Measurements from ENCODE around the gene PALLD. TPM values are rescaled to one million over a fixed set of nuclear protein-coding genes. Genes with fewer than 3 reads are reported as not detected.

Gene PALLD
- polyA plus RNA-seq, 1 donor (not counting 4 experiments of a cell fraction or from before 2014, with no cell fraction given) = 136 TPM

DNA sequence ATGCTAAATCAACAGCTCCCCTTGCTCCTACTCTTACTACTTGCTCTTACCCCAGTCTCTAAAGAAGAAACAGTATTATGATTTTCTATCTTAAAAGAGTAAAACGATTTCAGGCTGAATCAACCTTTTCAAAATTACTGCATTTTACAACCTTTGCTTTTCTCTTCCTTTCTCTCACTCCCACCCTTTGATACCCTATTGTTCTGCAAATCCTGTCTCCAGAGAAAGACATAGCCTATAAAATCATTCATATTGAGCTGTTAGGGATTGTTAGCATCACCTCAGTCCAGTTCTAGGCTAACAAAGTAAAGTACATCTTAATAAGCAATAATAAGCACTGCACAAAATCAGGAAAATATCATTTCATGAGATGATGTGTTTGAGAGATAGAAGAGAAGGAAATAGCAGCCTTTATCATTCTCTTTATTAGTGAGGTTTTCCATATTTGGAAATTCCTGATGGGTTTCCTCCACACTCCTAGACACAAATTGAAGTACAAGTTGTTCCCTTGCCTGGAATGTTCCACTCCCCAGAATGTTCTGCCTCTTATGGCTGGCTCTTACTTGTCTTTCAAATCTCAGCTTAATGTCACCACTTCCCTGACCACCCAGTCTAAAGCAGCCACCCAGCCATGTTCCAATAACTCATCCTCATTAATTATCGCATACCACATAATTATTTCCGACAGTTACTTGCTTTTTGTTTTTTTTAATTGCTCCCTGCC, 219.7 kb downstream of the PALLD start:
- H3K4me3 ChIP-seq (ENCODE audit: control insufficient read depth in 2 of 3, extremely low read depth in 1 of 3, insufficient read depth in 2 of 3, low read depth in 1 of 3, low read length in 3 of 3) = no peak overlapping the region
- H3K27ac ChIP-seq (ENCODE audit: control insufficient read depth, insufficient read depth, low read length) = no peak overlapping the region
- no peak overlapping the region for H3K9ac ChIP-seq (ENCODE audit: control insufficient read depth, extremely low read depth, insufficient read depth, low read length)
- no peak for TF ChIP-seq EZH2 (IDR thresholded peaks at IDR 0.05; ENCODE audit: low read length)
- no peak for TF ChIP-seq CTCF (optimal IDR thresholded peaks at IDR 0.05 in 1 of 3, IDR thresholded peaks at IDR 0.05 in 1 of 3, conservative IDR thresholded peaks at IDR 0.05 in 1 of 3; ENCODE audit: extremely low read depth in 1 of 3, insufficient read depth in 2 of 3, low read length in 3 of 3)
- no peak for FAIRE-seq
- peaks cover 3% of the 10 kb centered on the region for H3K4me1 ChIP-seq (ENCODE audit: control insufficient read depth, extremely low read depth, insufficient read depth, low read length)
- no peaks in the 10 kb centered on the region for H3K27me3 ChIP-seq (ENCODE audit: control insufficient read depth, extremely low read depth, insufficient read depth, low read length)
- peaks cover 0 to 2% of the 10 kb centered on the region in 2 experiments for H3K36me3 ChIP-seq (ENCODE audit: control insufficient read depth in 2 of 2, extremely low read depth in 1 of 2, insufficient read depth in 2 of 2, low read length in 2 of 2)
- no peak overlapping the region for H3K4me2 ChIP-seq (ENCODE audit: control insufficient read depth, extremely low read depth, insufficient read depth, low read depth, low read length)
- H3K79me2 ChIP-seq (ENCODE audit: control insufficient read depth, insufficient read depth, low read length) = no peaks in the 10 kb centered on the region
- dilution Hi-C loops (cut with MboI; ENCODE audit: extremely low pct_ligation_motif_present, low sequenced_read_pairs) = no loop called here
- H3K9me3 ChIP-seq (ENCODE audit: control insufficient read depth, low read depth, low read length) = no peaks in the 10 kb centered on the region
- no peak overlapping the region for H2AFZ ChIP-seq (ENCODE audit: control insufficient read depth, low read length)
- no peaks in the 10 kb centered on the region for H4K20me1 ChIP-seq (ENCODE audit: control insufficient read depth, extremely low read depth, insufficient read depth, low read length)
- DNase-seq (ENCODE audit: low read depth, low spot score) = no peak
- no peaks in the 10 kb centered on the region for H3K9me1 ChIP-seq (ENCODE audit: control insufficient read depth, extremely low read depth, insufficient read depth, low read length)

- H3K79me2 ChIP-seq (ENCODE audit: control insufficient read depth, insufficient read depth, low read length) = no peaks in the 10 kb centered on the region
- dilution Hi-C loops (cut with MboI; ENCODE audit: extremely low pct_ligation_motif_present, low sequenced_read_pairs) = no loop called here
- no peak overlapping the region for H3K4me2 ChIP-seq (ENCODE audit: control insufficient read depth, extremely low read depth, insufficient read depth, low read depth, low read length)
- no peak for DNase-seq (ENCODE audit: low read depth, low spot score)
- no peaks in the 10 kb centered on the region for H4K20me1 ChIP-seq (ENCODE audit: control insufficient read depth, extremely low read depth, insufficient read depth, low read length)
- H3K27me3 ChIP-seq (ENCODE audit: control insufficient read depth, extremely low read depth, insufficient read depth, low read length) = no peaks in the 10 kb centered on the region
- H2AFZ ChIP-seq (ENCODE audit: control insufficient read depth, low read length) = no peak overlapping the region
- TF ChIP-seq CTCF (optimal IDR thresholded peaks at IDR 0.05 in 1 of 3, IDR thresholded peaks at IDR 0.05 in 1 of 3, conservative IDR thresholded peaks at IDR 0.05 in 1 of 3; ENCODE audit: extremely low read depth in 1 of 3, insufficient read depth in 2 of 3, low read length in 3 of 3) (no peak), EZH2 (IDR thresholded peaks at IDR 0.05; ENCODE audit: low read length) (no peak)
- H3K36me3 ChIP-seq (ENCODE audit: control insufficient read depth in 2 of 2, extremely low read depth in 1 of 2, insufficient read depth in 2 of 2, low read length in 2 of 2) = no peaks in the 10 kb centered on the region
- peaks cover 3% of the 10 kb centered on the region for H3K4me1 ChIP-seq (ENCODE audit: control insufficient read depth, extremely low read depth, insufficient read depth, low read length)
- H3K4me3 ChIP-seq (ENCODE audit: control insufficient read depth in 2 of 3, extremely low read depth in 1 of 3, insufficient read depth in 2 of 3, low read depth in 1 of 3, low read length in 3 of 3) = no peak overlapping the region
- H3K9me1 ChIP-seq (ENCODE audit: control insufficient read depth, extremely low read depth, insufficient read depth, low read length) = no peaks in the 10 kb centered on the region
- no peak overlapping the region for H3K9ac ChIP-seq (ENCODE audit: control insufficient read depth, extremely low read depth, insufficient read depth, low read length)
- FAIRE-seq = peak; percentile 41
- no peaks in the 10 kb centered on the region for H3K9me3 ChIP-seq (ENCODE audit: control insufficient read depth, low read depth, low read length)
- no peak overlapping the region for H3K27ac ChIP-seq (ENCODE audit: control insufficient read depth, insufficient read depth, low read length)
These were observed 221.0 kb downstream of the PALLD start for GRCh38 chr4:168717847-168718246.

Data from keratinocyte (primary cell).